ENCODE data around the gene RAB3D. TPM values are rescaled to one million over a fixed set of nuclear protein-coding genes. Genes with fewer than 3 reads are reported as not detected.

The RAB3D gene
- polyA plus RNA-seq, 3 donors, result 4.6 to 29.6 (median 10.3) TPM

DNA sequence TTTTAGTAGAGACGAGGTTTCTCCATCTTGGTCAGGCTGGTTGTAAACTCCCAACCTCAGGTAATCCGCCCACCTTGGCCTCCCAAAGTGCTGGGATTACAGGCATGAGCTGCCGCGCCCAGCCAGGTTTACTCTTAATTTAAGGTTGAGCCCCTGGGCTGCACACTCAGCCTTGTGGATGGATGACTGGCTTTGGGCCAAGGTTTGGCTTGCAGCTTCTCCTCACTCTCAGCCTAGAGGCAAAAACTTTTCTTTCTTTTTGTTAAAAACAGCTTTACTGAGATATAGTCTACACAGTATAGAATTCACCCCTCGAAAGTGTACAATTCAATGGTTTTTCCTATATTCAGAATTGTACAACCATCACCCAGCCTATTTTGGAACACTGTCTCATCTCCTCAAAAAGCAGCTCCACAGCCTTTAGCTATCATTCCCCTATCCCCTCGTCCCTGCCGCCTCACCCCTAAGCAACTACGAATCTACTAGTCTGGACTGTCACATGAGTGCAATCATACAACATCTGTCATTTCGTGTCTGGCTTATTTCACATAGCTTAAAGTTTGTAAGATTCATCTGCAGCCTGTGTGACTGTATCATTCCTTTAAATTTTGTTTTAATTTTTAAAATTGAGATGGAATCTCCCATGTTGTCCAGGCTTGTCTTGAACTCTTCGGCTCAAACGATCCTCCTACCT lies 58.0 kb downstream of the RAB3D start:
- WGBS, 3 donors, result 71 to 77% (median 76%) methylated on average over 11 of the region's 11 CpGs

DNA sequence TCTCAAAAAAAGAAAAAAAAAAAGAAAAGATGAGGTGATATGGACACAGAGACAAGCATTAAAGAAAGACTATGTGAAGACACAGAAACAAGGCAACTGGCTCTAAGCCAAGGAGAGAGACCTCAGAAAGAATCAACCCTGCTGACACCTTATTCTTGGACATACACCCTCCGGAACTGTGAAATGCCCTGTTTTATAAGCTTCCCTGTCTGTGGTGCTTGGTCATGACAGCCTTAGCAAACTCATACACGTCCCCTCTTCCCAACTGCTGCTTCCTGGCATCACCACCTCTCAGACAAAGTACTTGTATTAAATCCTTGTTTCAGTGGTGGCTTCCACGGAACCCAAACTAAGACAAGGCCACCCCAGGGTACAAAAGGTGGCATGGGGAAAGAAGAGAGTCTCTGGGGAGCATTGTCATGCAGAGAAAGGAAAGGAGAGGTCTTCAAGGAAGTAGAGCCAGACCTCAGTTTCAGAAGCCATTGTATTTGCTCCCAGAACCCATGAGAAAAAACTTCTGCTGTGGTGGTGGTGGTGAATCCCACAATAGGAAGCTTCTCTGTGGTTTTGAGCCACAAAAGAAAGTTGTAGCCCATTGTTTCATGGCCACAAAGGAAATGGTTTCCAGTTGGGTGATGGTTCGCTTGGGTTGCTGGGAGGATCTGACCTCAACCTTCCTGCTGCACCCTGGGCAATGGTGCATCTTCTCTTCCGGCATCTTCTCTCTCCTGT lies 59.8 kb downstream of the RAB3D start:
- whole genome bisulfite sequencing, 3 donors, result 52 to 68% (median 57%) methylated on average over 5 of the region's 5 CpGs
- no peak overlapping the region for H3K27ac ChIP-seq (ENCODE audit: low read depth, low read length)

More for the DNA sequence above, 58.0 kb downstream of the RAB3D start:
- no peak overlapping the region for H3K27ac ChIP-seq (ENCODE audit: low read depth, low read length)

DNA sequence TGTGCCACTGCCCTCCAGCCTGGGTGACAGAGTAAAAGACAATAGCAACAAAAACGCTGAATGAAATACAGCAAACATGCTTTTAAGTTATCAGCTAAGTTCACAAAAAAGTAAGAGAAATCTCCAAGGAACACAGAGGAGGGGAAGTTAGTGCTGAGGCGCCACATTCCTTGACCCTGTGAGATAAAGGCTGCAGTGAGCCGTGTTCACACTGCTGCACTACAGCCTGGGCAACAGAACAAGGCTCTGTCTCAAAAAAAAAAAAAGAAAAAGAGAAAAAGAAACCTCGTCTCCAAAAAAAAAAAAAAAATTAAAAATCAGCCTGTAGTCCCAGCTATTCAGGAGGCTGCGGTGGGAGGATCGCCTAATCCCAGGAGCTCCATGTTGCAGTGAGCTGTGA lies 60.8 kb downstream of the RAB3D start:
- WGBS, 3 donors, result 28 to 46% (median 34%) methylated on average over 5 to 6 of the region's 6 CpGs
- no peak overlapping the region for H3K27ac ChIP-seq (ENCODE audit: low read depth, low read length)

DNA sequence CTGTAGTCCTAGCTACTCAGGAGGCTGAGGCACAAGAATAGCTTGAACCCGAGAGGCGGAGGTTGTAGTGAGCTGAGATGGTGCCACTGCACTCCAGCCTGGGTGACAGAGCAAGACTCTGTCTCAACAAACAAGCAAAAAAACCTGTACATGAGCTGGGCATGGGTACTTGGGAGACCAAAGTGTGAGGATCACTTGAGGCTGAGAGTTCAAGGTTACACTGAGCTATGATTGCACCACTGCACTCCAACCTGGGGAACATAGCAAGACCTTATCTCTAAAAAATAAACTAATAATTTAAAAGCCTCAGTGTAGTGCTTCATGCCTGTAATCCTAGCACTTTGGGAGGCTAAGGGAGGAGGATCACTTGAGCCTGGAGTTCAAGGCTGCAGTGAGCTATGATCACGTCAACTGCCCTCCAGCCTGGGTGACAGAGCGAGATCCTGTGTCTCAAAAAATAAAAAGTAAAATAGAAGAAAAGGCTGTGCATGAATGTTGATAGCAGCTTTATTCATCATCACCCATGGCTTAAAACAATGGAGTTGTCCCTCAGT lies 64.8 kb downstream of the RAB3D start:
- H3K27ac ChIP-seq (ENCODE audit: low read depth, low read length), result no peak overlapping the region
- 70 to 72% (median 71%) methylated on average over 4 of the region's 4 CpGs for WGBS, 3 donors

DNA sequence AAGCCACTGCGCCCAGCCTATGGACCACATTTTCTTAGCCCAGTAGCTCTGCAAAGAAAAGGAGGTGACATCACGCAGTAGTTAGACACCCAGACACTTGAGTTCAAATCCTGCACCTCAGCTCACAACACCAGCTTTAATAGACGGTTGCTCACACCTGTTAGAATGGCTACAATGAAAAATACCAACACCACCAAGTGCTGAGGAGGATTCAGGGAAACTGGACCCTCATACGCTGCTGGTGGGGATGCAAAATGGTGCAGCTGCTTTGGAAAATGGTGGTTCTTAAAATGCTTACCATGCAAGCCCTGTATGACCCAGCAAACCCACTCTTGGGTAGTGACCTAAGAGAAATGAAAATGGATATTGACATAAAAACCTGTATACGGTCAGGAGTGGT lies 65.5 kb downstream of the RAB3D start:
- no peak overlapping the region for H3K27ac ChIP-seq (ENCODE audit: low read depth, low read length)
- WGBS, 3 donors, result 76 to 85% (median 82%) methylated on average over 5 of the region's 5 CpGs

DNA sequence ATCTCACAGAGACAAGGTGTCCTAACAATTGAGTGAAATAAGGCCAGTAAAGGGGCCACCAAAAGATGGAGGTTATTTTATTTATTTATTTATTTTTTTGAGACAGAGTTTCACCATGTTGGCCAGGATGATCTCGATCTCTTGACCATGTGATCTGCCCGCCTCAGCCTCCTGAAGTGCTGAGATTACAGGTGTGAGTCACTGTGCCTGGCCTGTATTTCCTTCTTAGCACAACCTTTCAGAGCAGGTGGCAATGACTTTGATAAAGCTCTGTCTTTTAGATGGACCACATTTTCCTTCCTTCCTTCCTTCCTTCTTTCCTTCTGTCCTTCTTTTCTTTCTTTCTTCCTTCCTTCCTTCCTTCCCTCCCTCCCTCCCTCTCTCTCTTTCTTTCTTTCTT lies 66.2 kb downstream of the RAB3D start:
- H3K27ac ChIP-seq (ENCODE audit: low read depth, low read length), result no peak overlapping the region
- 64 to 68% (median 68%) methylated on average over 2 of the region's 2 CpGs for WGBS, 3 donors

Other genes with a start within 250 kb of the RAB3D start
- gene SPC24, start 183.9 kb downstream of the RAB3D start, polyA plus RNA-seq, result 1 to 10 TPM in 1 of 3 donors, under 1 TPM in 2; 0.17 to 2.4 (median 0.30) TPM
- gene KANK2, start 142.1 kb downstream of the RAB3D start, polyA plus RNA-seq, result 100 to 1,000 TPM in 2 of 3 donors, 10 to 100 TPM in 1; 34.3 to 583 (median 148) TPM
- 100 to 1,000 TPM in 1 of 3 donors, 10 to 100 TPM in 1, 1 to 10 TPM in 1; 7.4 to 108 (median 16.9) TPM for gene ANGPTL8, start 100.0 kb downstream of the RAB3D start, polyA plus RNA-seq
- 100 to 1,000 TPM in 1 of 3 donors, 10 to 100 TPM in 2; 16.2 to 190 (median 57.8) TPM for gene DOCK6, start 77.1 kb downstream of the RAB3D start, polyA plus RNA-seq
- not detected for gene TSPAN16, start 43.5 kb downstream of the RAB3D start, polyA plus RNA-seq
- 10 to 100 TPM; 61.4 to 97.8 (median 69.7) TPM for gene TMEM205, start 6.6 kb upstream of the RAB3D start, polyA plus RNA-seq
- gene CCDC159, start 6.9 kb upstream of the RAB3D start, polyA plus RNA-seq, result 10 to 100 TPM; 15.8 to 43.5 (median 20.9) TPM
- gene PLPPR2, start 15.8 kb upstream of the RAB3D start, polyA plus RNA-seq, result 10 to 100 TPM in 2 of 3 donors, 1 to 10 TPM in 1; 5.9 to 18.3 (median 17.9) TPM
- 1 to 10 TPM; 1.4 to 2.4 (median 2.1) TPM for gene SWSAP1, start 35.0 kb upstream of the RAB3D start, polyA plus RNA-seq
- gene EPOR, start 44.7 kb upstream of the RAB3D start, polyA plus RNA-seq, result 10 to 100 TPM in 1 of 3 donors, 1 to 10 TPM in 2; 8.0 to 10.5 (median 8.7) TPM
- gene RGL3, start 79.7 kb upstream of the RAB3D start, polyA plus RNA-seq, result 10 to 100 TPM; 12.9 to 30.4 (median 23.6) TPM
- under 1 TPM in 2 of 3 donors, not detected in 1; 0.15 to 0.30 TPM for gene ODAD3, start 95.5 kb upstream of the RAB3D start, polyA plus RNA-seq
- gene PRKCSH, start 96.0 kb upstream of the RAB3D start, polyA plus RNA-seq, result 100 to 1,000 TPM; 111 to 154 (median 149) TPM
- gene ELAVL3, start 141.4 kb upstream of the RAB3D start, polyA plus RNA-seq, result under 1 TPM in 1 of 3 donors, not detected in 2; 0.03 TPM
- gene ZNF653, start 166.2 kb upstream of the RAB3D start, polyA plus RNA-seq, result 1 to 10 TPM; 5.8 to 8.0 (median 6.5) TPM
- gene ECSIT, start 189.5 kb upstream of the RAB3D start, polyA plus RNA-seq, result 10 to 100 TPM; 48.1 to 56.4 (median 50.4) TPM
- gene CNN1, start 199.2 kb upstream of the RAB3D start, polyA plus RNA-seq, result 10 to 100 TPM in 2 of 3 donors, 1 to 10 TPM in 1; 4.3 to 39.0 (median 21.4) TPM
- gene ELOF1, start 219.6 kb upstream of the RAB3D start, polyA plus RNA-seq, result 10 to 100 TPM; 52.6 to 55.2 (median 55.1) TPM
- gene ACP5, start 238.0 kb upstream of the RAB3D start, polyA plus RNA-seq, result 10 to 100 TPM in 1 of 3 donors, 1 to 10 TPM in 2; 9.7 to 19.6 (median 9.9) TPM

Measured in adipose tissue (tissue), 3 donors.